SH-SY5Y (cell line): ENCODE data around the gene JOSD2.

ENCODE experiments used
- GATA2 ChIP-seq: IDR thresholded peaks from 2 replicates; pipeline ENCODE4 v1.6.1; 2011; ENCODE audit warnings: mild to moderate bottlenecking, low read depth, low read length
- GATA3 ChIP-seq: IDR thresholded peaks from 2 replicates; pipeline ENCODE4 v1.6.1; 2011; ENCODE audit warnings: low read depth, mild to moderate bottlenecking, low read length, moderate library complexity

- TF ChIP-seq GATA3 (no peak), GATA2 (no peak)
Measured at GRCh38 chr19:50468818-50469217, 42.2 kb downstream of the JOSD2 start.
